Stimulated activated CD8-positive, alpha-beta memory T cell treated with anti-CD3 and anti-CD28 coated beads, Interleukin-15, amount 100 ng/mL, for 48 hours (primary cell): ENCODE results near the gene FLNB.

Experiments
- DNase-seq, 2 donors: peaks; one replicate each; pipeline ENCODE4 v3.0.0-alpha.2; 2020; ENCODE audit warnings: low read depth in 2 of 2

The FLNB gene

DNA sequence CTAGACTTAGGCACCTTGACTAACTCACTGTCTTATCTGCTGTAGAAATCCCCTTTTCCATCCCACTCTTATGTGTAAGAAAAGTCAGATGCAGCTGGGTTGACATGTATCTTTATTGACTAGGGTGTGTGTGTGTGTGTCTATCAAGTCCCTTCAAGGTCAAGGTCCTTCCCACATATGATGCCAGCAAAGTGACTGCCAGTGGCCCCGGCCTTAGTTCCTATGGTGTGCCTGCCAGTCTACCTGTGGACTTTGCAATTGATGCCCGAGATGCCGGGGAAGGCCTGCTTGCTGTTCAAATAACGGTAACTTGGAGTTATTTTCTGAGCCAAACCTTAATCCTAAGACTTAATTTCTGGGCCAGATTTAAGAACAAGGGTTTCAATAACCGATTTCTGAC, 126.2 kb downstream of the FLNB start:
- no peak for DNase-seq

GRCh38 chr3:58135712-58136543, 127.7 kb downstream of the FLNB start:
- no peak for DNase-seq

- DNase-seq = no peak
Measured at GRCh38 chr3:58137306-58137705, 129.1 kb downstream of the FLNB start.

DNA sequence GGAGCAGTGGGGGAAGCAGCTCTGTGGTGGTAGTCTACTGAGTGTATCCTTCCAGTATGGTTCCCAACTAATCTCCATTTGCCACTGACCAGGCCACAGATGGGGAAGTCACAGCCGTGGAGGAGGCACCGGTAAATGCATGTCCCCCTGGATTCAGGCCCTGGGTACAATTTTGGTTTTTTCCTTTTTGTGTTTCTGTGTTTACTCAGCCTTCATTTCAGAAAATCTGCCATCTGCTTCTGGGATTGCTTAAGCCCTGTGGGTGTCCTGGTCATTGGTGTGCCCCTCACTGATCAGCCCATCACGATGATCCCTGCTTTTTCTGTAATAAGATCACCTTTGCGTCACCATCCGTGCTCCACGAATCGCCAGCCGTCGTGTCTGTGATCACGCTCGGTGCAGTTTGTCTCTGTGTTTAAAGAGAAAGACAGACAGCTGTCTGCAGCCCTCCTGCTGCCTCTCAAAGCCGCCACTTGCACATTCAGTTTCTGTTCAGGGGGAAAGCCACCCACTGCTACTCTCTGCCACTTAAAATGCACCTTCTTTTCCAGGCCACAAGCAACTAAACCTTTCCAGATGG, 133.6 kb downstream of the FLNB start:
- no peak for DNase-seq

DNA sequence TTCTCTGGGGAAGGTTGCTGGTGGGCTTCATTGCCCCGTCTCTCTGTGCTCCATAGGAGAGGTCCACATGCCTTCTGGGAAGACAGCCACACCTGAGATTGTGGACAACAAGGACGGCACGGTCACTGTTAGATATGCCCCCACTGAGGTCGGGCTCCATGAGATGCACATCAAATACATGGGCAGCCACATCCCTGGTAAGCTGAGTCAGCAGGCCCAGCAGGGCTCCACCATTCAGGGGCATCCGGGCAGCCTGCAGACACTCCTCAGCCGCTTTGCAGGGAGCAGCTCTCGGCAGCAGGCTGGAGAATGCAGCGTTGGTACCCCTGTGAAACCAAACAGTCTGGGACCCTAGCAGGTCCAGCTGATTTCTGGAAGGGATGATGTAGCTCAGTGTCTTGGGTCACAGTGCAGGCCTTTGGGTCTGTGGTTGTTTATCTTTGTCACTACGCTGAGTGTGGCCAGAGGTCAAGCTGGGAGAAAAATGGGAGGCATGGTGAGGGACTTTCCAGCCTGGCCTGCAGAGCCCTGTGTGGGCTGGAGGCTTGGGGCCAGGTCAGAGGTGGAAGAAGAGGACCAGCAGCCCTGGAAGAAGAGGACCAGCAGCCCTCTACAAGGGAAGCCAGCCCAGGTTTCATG, 135.3 kb downstream of the FLNB start:
- DNase-seq = no peak

GRCh38 chr3:58144478-58145325, 136.5 kb downstream of the FLNB start:
- DNase-seq = no peak

DNA sequence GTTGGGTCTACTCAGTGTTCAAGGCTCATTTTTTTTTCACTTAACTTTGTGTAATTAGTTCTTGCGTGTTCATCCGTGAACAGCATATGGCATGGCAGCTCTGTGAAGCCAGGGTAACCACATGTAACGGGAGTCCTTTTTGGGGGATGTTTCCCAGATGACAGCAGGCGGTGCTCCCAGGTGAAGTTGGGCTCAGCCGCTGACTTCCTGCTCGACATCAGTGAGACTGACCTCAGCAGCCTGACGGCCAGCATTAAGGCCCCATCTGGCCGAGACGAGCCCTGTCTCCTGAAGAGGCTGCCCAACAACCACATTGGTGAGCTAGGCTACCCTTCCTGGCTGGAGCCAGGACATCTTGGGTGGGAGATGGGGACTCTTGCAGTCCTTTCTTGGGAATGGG, 139.8 kb downstream of the FLNB start:
- DNase-seq = no peak

DNA sequence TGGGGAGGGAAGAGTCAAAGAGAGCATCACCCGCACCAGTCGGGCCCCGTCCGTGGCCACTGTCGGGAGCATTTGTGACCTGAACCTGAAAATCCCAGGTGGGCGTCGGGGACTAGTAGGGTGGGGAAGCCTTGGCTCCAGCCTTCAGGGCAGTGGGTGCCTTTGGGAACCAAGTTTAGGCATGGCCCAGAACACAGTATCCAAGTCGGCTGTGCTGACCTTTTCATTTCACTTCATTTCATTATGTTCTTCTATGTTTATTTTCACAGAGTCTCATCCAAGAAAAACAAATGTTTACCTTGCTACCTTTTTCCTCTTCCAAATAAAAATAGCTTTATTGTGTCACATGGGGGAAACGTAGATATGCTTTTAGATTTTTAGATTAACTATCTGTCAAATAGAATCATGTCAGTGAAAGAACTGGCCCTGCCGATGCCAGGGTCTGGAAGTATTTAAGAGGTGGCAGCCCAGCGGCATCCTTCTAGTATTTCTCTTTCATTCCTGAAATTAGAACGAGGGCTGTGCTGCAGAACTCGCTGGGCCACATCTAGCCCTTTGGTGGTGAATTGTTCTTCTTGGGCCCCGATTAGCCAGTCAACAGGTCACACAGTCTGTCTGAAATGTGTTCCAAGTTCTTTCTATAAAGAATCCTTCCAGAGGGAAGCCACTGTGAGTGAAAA, 142.0 kb downstream of the FLNB start:
- DNase-seq = no peak

DNA sequence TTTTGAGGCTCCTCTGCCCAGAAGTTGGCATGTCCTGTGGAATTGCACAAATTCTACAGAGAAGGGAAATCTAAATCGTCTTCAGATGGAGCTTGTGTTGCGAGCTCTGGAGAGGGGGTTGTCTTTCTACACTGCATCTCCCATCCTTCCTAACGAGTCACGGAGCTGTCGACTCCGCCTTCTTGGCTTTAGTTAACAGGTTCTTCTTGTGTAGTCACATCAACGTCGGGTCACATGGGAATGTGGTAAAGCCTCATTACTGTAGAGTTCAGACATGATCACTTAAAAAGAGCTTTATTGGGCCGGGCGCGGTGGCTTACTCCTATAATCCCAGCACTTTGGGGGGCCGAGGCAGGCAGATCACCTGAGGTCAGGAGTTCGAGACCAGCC, 142.6 kb downstream of the FLNB start:
- DNase-seq = no peak

GRCh38 chr3:58151637-58152036, 143.4 kb downstream of the FLNB start:
- no peak for DNase-seq

DNA sequence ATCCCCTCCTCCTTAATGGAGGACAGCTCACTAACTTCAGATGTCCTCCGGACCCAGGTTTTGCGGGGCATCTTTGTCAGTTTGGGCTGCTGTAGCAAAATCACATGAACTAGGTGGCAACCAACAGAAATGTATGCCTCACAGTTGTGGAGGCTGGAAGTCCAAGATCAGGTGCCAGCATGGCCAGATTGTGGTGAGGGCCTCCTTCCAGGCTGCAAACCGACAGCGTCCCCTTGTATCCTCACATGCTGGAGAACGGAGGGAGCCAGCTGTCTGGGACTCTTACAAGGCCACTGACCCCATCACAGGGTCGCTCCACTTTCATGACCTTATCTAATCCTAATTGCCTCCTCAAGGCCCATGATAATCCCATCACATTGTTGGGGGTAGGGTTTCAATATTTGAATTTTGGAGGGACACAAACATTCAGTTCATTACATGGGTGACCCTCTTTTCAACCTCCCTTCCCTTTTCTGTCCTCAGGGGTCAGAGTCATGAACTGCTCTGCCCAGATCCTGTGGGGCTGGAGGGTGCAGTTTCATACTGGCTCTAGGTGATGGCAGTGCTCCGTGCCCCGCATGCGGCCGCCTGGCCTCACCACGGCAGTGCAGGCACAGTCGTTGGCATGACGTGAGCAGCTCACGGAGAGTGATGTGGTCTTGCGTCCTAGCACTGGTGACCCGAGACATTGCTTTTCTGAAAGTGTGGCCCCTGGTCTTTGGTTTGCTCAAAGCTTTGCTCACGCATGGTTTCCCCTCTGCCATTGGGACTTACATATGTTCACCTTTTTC, 144.2 kb downstream of the FLNB start:
- no peak for DNase-seq

GRCh38 chr3:58153371-58153770, 145.1 kb downstream of the FLNB start:
- no peak for DNase-seq

- no peak for DNase-seq
Measured at GRCh38 chr3:58154626-58155449, 146.6 kb downstream of the FLNB start.

DNA sequence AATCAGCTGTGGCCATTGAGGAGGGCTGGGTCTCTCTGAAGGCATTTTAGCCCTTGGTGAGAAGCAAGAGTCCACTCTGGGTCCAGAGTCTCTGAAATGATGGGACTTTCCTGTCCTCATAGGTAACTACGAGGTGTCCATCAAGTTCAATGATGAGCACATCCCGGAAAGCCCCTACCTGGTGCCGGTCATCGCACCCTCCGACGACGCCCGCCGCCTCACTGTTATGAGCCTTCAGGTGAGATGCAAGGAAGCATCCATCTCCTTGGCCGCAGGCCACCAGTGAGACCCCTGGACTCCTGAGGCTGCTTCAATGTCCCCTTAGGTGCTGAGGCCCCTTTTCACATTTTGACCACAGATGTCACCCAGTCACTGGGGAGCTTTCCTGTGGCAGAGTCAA, 147.6 kb downstream of the FLNB start:
- DNase-seq = no peak

- no peak for DNase-seq
Measured at GRCh38 chr3:58157700-58158099, 149.5 kb downstream of the FLNB start.

DNA sequence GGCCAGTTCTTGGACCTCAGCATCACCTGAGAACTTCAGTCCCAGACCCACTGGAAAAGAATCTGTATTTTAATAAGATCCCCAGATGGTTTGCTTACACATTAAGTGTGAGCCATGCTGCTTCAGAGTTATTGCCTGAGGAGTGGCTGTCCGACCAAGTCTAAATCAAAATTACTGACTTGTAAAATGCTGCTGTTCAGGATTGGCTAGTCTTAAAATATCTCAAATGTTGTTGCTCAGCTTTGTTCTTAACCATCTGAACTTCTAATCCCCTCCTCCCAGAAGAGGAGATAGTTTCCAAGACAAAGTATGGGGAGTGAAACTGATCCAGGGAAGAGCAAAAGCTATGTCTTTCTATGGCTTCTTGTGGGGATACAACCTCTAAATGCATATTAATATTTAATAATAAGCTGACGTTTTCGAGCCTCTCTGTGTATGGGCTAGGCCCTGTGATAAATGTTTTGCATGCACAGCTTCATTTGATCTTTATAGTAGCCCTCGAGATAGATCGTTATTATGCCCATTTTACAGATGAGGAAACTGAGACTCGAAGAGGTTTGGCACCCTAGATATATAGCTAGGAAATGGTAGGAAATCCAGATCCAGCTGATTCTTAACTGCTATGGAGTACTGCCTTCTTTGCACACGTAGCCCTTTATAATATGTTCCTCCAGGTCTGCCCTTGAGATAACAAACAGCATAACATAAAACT, 150.4 kb downstream of the FLNB start:
- no peak for DNase-seq

GRCh38 chr3:58160399-58160798, 152.2 kb downstream of the FLNB start:
- DNase-seq = no peak

- no peak for DNase-seq
Measured at GRCh38 chr3:58161435-58162398, 153.5 kb downstream of the FLNB start.
